ENCODE data around the gene TNS1.

DNA sequence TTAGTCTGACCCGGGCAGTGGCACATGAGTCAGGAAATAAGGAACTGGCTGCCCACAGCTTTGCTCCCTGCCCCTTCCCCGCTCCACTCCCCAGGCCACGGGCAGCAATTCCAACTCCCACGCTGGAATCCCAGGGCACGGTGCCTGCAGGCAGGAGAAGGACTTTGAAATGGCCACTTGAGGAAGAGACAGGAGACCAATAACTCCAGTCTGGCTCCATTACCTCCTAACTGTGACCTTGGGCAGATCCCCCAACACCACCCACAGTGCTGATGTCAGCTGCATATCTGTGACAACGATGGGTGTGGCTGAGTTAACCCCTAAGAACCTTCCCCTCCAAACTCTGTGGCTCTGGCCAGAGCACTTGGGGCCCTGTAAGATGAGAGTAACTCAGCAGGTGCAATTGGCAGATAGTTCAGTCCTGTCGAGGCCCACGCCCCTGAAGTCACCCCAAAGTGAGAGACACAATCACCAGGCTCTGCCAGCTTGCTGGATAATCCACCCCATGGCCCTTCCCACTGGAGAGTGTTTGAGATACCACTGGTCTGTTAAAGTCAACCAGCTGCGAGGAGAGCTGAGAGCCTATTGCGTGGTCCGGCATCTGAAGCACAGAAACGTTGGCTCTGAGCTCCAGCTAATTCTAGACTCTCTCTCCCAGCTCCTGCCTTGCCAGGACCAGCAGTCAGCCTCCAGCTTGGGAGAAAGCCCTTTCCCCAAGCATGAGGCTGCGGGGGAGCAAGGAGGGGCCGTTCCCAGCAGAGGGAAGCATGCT is 175.2 kb downstream of the TNS1 start:
- TF ChIP-seq POLR2A (IDR thresholded peaks at IDR 0.05): no peak
- TF ChIP-seq, protein P1, sequence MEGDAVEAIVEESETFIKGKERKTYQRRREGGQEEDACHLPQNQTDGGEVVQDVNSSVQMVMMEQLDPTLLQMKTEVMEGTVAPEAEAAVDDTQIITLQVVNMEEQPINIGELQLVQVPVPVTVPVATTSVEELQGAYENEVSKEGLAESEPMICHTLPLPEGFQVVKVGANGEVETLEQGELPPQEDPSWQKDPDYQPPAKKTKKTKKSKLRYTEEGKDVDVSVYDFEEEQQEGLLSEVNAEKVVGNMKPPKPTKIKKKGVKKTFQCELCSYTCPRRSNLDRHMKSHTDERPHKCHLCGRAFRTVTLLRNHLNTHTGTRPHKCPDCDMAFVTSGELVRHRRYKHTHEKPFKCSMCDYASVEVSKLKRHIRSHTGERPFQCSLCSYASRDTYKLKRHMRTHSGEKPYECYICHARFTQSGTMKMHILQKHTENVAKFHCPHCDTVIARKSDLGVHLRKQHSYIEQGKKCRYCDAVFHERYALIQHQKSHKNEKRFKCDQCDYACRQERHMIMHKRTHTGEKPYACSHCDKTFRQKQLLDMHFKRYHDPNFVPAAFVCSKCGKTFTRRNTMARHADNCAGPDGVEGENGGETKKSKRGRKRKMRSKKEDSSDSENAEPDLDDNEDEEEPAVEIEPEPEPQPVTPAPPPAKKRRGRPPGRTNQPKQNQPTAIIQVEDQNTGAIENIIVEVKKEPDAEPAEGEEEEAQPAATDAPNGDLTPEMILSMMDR (IDR thresholded peaks at IDR 0.05): no peak

Data from Peyer's patch (tissue), 4 donors.